Heart right ventricle (tissue), 16 donors: ENCODE measurements around the gene TBC1D2. TPM values are rescaled to one million over a fixed set of nuclear protein-coding genes. Genes with fewer than 3 reads are reported as not detected.

Source experiments
- ATAC-seq, 8 donors: fragments of 200-7000 bp; cut with Tn5 transposase; one replicate each; pipeline ENCODE4 v1.9.1; 2020; ENCODE audit warnings: mild to moderate bottlenecking in 8 of 8, moderate library complexity in 8 of 8, moderate number of reproducible peaks in 1 of 8
- DNase-seq, 2 donors: peaks; one replicate each; pipeline ENCODE4 v3.0.0-alpha.2; 2020
- H3K27ac ChIP-seq, 10 donors: fragments of 200-600 bp; sonication (generic) in 2 of 10; one replicate each; pipeline versions ENCODE4 v1.5.0 to v1.8.0; 2020 to 2022; ENCODE audit warnings: mild to moderate bottlenecking in 3 of 10
- H3K27me3 ChIP-seq, 7 donors: fragments of 200-600 bp; one replicate each; pipeline ENCODE4 v1.8.0; 2021 to 2022; ENCODE audit warnings: mild to moderate bottlenecking in 2 of 7
- H3K36me3 ChIP-seq, 9 donors: fragments of 200-600 bp; sonication (generic) in 1 of 9; one replicate each; pipeline versions ENCODE4 v1.5.0 to v1.8.0; 2020 to 2022; ENCODE audit warnings: mild to moderate bottlenecking in 2 of 9
- H3K4me1 ChIP-seq, 9 donors: fragments of 200-600 bp; sonication (generic) in 1 of 9; one replicate each; pipeline versions ENCODE4 v1.5.0 to v1.8.0; 2020 to 2022; ENCODE audit warnings: mild to moderate bottlenecking in 4 of 9
- H3K4me3 ChIP-seq, 10 donors: fragments of 200-600 bp; sonication (generic) in 2 of 10; one replicate each; pipeline versions ENCODE4 v1.5.0 to v1.8.0; 2020 to 2022; ENCODE audit warnings: mild to moderate bottlenecking in 7 of 10, moderate library complexity in 2 of 10
- H3K9me3 ChIP-seq, 11 donors: fragments of 200-600 bp in 10 of 11; sonication (generic) in 2 of 11; one replicate each; pipeline versions ENCODE4 v1.5.0 to v1.8.0; 2013 to 2022; ENCODE audit warnings: mild to moderate bottlenecking in 2 of 11, control low read depth in 1 of 11, moderate library complexity in 1 of 11
- CTCF ChIP-seq, 9 donors: fragments of 200-600 bp; sonication (generic) in 2 of 9; IDR thresholded peaks; one replicate each; pipeline versions ENCODE4 v1.5.0 to v1.8.0; 2021 to 2022; ENCODE audit warnings: antibody characterized with exemption in 9 of 9, mild to moderate bottlenecking in 5 of 9, moderate library complexity in 1 of 9
- WGBS, 2 donors: extraction: QIAGEN DNeasy Blood & Tissue Kit; methylation state at CpG; one replicate each; pipeline ENCODE4 v1.1.7; 2013; ENCODE audit warnings: inconsistent platforms in 1 of 2; 5-methylcytosine and 5-hydroxymethylcytosine counted together
- intact Hi-C, 10 donors: fragments of 100-400 bp; cut with DNase I; formaldehyde crosslinking; loops; one replicate each; pipeline versions ENCODE4 v1.11.1 to v1.14.2; 2022
- polyA plus RNA-seq, 2 donors: library from polyadenylated mRNA; stranded (reverse); fragments of 200-250 nt; gene quantifications; one replicate each; pipeline ENCODE4 v1.2.3, GENCODE V29; 2013
- total RNA-seq, 10 donors: library from RNA; stranded (reverse); fragmentation: NEBNext Ultra II Directional in 3 of 10; extraction: Animal tissue kit (Norgen Biotek cat#: 25700) in 3 of 10; gene quantifications; one replicate each; pipeline versions ENCODE4 v1.2.1 to v1.2.4, GENCODE V29; 2021 to 2023
- donor health status: Arrhythmogenic right ventricular cardiomyopathy.
- donor health status: ischemic (EF 13 %, LVEDD 7.1; RV severe dilation, severe dysfunction).
- donor health status: healthy with polysubstance abuse.
- donor health status: DM: no; HTN: yes; CAD: no.
- donor health status: DM: no; HTN: no; CAD: no.
- donor health status: ischemic (EF 25% LVEDD 6.9; RV normal size, moderate dysfunction).
- donor health status: ischemic (EF 25% LVEDD 5.7; RV mildly dilated, moderate dysfunction).
- donor health status: healthy.
- donor health status: DM: yes; HTN: yes; CAD: no.
- donor health status: Ischemic cardiomyopathy.
- donor health status: ischemic (EF 35%, LVEDD 5.7; RV mildly dilated, moderate dysfunction).
- donor health status: nonischemic (EF 11% LVEDD 7.7; RV severe dilation, severe dysfunction).
- donor health status: DM: yes; HTN: yes; CAD: no.
- donor health status: PGD.
- donor health status: ischemic (EF 29% LVEDD 5.4; RV normal size, mild dysfunction).
- donor health status: nonischemic (EF 23%, LVEDD 6.1; RV moderate dilation, normal function).

The TBC1D2 gene
- total and polyA plus RNA-seq, 12 donors, result 0.49 to 4.3 (median 1.9) TPM

GRCh38 chr9:98231770-98232478 lies 23.5 kb downstream of the TBC1D2 start:
- intact Hi-C loops, result no loop called here
- Histone ChIP-seq H3K4me3 (no peak overlapping the region), H3K4me1 (peaks cover 0 to 17% (median 0%) of the 10 kb centered on the region in 9 donors), H3K36me3 (peaks cover 0 to 89% (median 0%) of the 10 kb centered on the region in 9 donors), H3K27ac (peak overlapping the region in 1 of 10 donors; percentile 27), H3K9me3 (no peaks in the 10 kb centered on the region), H3K27me3 (no peaks in the 10 kb centered on the region)
- WGBS, 2 donors, result 86 to 91% methylated on average over 6 of the region's 6 CpGs
- ATAC-seq (no peak), DNase-seq (no peak)
- TF ChIP-seq CTCF (IDR thresholded peaks at IDR 0.05), result no peak

- ATAC-seq, result no peak
These were observed 24.7 kb downstream of the TBC1D2 start for GRCh38 chr9:98230789-98231188.

GRCh38 chr9:98230304-98230703 lies 25.1 kb downstream of the TBC1D2 start:
- Histone ChIP-seq H3K4me1 (peaks cover 0 to 14% (median 0%) of the 10 kb centered on the region in 9 donors), H3K36me3 (peaks cover 0 to 98% (median 0%) of the 10 kb centered on the region in 9 donors)
- intact Hi-C loops, result no loop called here

More at GRCh38 chr9:98230789-98231188, 24.7 kb downstream of the TBC1D2 start:
- Histone ChIP-seq H3K27ac (peak overlapping the region in 1 of 10 donors; percentile 47), H3K27me3 (no peaks in the 10 kb centered on the region), H3K9me3 (no peaks in the 10 kb centered on the region), H3K4me3 (no peak overlapping the region), H3K4me1 (peaks cover 0 to 14% (median 0%) of the 10 kb centered on the region in 9 donors), H3K36me3 (peaks cover 0 to 98% (median 0%) of the 10 kb centered on the region in 9 donors)
- 91 to 94% methylated on average over 6 of the region's 6 CpGs for WGBS, 2 donors
- no peak for TF ChIP-seq CTCF (IDR thresholded peaks at IDR 0.05)
- intact Hi-C loops, result no loop called here
- no peak for DNase-seq

GRCh38 chr9:98229620-98230019 lies 25.8 kb downstream of the TBC1D2 start:
- 94 to 95% methylated on average over 3 of the region's 3 CpGs for WGBS, 2 donors
- no peak overlapping the region for H3K4me3 ChIP-seq
- H3K9me3 ChIP-seq, result no peaks in the 10 kb centered on the region
- H3K27ac ChIP-seq, result no peak overlapping the region
- no peak for TF ChIP-seq CTCF (IDR thresholded peaks at IDR 0.05)
- no peaks in the 10 kb centered on the region for H3K27me3 ChIP-seq
- H3K36me3 ChIP-seq, result peaks cover 0 to 98% (median 0%) of the 10 kb centered on the region in 9 donors
- H3K4me1 ChIP-seq, result peaks cover 0 to 14% (median 0%) of the 10 kb centered on the region in 9 donors
- DNase-seq (no peak), ATAC-seq (no peak)
- intact Hi-C loops, result no loop called here

More at GRCh38 chr9:98230304-98230703, 25.1 kb downstream of the TBC1D2 start:
- no peak overlapping the region for H3K4me3 ChIP-seq
- TF ChIP-seq CTCF (IDR thresholded peaks at IDR 0.05), result no peak
- ATAC-seq, result no peak
- no peak overlapping the region for H3K27ac ChIP-seq
- H3K9me3 ChIP-seq, result no peaks in the 10 kb centered on the region
- H3K27me3 ChIP-seq, result no peaks in the 10 kb centered on the region
- 96 to 97% methylated on average over 6 of the region's 6 CpGs for WGBS, 2 donors
- DNase-seq, result no peak
